GM23248 (cell line): Measurements from ENCODE around the gene DLAT.

Experiments used
- EZH2 ChIP-seq: fragments of 200-600 bp; sonication (generic); IDR thresholded peaks from 2 replicates; pipeline ENCODE4 v1.6.1; 2018; ENCODE audit warnings: antibody characterized with exemption, mild to moderate bottlenecking; ENCODE audit not compliant: insufficient read depth, poor library complexity, severe bottlenecking
- EZH2phosphoT487 ChIP-seq: fragments of 200-600 bp; sonication (generic); IDR thresholded peaks from 2 replicates; pipeline ENCODE4 v1.6.1; 2018; ENCODE audit warnings: antibody characterized with exemption, moderate library complexity, mild to moderate bottlenecking, low read depth; ENCODE audit not compliant: insufficient read depth

DNA sequence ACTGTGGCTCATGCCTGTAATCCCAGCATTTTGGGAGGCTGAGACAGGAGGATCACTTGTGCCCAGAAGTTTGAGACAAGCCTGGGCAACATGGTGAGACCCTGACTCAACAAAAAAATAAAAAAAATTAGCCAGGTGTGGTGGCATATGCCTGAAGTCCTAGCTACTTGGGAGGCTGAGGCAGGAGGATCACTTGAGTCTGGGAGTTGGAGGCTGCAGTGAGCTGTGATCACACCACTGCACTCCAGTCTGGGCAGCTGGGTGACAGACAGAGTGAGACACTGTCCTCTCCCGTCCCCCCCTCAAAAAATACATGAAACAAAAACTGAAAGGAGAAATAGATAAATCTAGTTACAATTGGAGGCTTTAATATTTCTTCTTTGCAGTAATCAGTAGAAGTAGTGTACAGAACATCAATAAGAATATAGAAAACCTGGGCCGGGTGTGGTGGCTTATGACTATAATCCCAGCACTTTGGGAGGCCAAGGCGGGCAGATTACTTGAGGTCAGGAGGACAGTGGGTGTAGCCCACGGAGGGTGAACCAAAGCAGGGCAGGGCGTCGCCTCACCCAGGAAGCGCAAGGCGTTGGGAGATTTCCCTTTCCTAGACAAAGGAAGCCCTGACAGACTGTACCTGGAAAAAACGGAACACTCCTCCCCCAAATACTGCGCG lies 19.6 kb upstream of the DLAT start:
- TF ChIP-seq EZH2phosphoT487 (no peak), EZH2 (no peak)
